Measurements from ENCODE around the gene IL1RAPL2. TPM values are rescaled to one million over a fixed set of nuclear protein-coding genes. Genes with fewer than 3 reads are reported as not detected.

Gene IL1RAPL2
- total and polyA plus RNA-seq, 11 donors = 0.08 to 0.16 (median 0.10) TPM; not detected in 8

DNA sequence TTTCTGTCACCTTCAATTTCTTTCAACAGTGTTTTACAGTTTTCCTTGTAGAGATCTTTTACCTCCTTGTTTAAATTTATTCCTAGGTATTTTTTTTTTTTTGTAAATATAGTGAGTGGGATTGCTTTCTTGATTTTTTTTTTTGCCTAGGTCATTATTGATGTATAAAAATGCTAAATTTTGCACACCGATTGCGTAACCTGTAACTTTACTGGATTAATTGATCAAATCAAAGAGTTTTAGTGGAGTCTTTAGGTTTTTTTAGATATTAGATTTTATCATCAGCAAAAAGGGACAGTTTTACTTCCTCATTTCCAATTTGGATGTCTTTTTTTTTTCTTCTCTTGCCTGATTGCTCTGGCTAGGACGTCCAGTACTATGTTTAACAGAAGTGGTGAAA lies 613.6 kb downstream of the IL1RAPL2 start:
- Histone ChIP-seq H3K4me1 (no peaks in the 10 kb centered on the region), H3K27me3 (no peaks in the 10 kb centered on the region), H3K36me3 (no peaks in the 10 kb centered on the region), H3K9me3 (peaks cover 0 to 21% (median 0%) of the 10 kb centered on the region in 12 donors), H3K27ac (no peak overlapping the region), H3K4me3 (no peak overlapping the region)
- 76 to 83% (median 81%) methylated on average over 3 of the region's 3 CpGs for WGBS, 4 donors
- TF ChIP-seq POLR2A (IDR thresholded peaks at IDR 0.05) = no peak
- TF ChIP-seq, protein P1, sequence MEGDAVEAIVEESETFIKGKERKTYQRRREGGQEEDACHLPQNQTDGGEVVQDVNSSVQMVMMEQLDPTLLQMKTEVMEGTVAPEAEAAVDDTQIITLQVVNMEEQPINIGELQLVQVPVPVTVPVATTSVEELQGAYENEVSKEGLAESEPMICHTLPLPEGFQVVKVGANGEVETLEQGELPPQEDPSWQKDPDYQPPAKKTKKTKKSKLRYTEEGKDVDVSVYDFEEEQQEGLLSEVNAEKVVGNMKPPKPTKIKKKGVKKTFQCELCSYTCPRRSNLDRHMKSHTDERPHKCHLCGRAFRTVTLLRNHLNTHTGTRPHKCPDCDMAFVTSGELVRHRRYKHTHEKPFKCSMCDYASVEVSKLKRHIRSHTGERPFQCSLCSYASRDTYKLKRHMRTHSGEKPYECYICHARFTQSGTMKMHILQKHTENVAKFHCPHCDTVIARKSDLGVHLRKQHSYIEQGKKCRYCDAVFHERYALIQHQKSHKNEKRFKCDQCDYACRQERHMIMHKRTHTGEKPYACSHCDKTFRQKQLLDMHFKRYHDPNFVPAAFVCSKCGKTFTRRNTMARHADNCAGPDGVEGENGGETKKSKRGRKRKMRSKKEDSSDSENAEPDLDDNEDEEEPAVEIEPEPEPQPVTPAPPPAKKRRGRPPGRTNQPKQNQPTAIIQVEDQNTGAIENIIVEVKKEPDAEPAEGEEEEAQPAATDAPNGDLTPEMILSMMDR (IDR thresholded peaks at IDR 0.05) = no peak
- DNase-seq (no peak), ATAC-seq (no peak)
- intact Hi-C loops (cut with DNase I) = no loop called here

- Histone ChIP-seq H3K27ac (no peak overlapping the region), H3K4me1 (no peaks in the 10 kb centered on the region), H3K9me3 (no peaks in the 10 kb centered on the region), H3K36me3 (no peaks in the 10 kb centered on the region), H3K4me3 (no peak overlapping the region), H3K27me3 (peaks cover 0 to 16% (median 0%) of the 10 kb centered on the region in 9 donors)
- no peak for DNase-seq
- TF ChIP-seq, protein P1 (IDR thresholded peaks at IDR 0.05) = no peak
- no peak for ATAC-seq
- intact Hi-C loops (cut with DNase I) = no loop called here
- WGBS, 4 donors = 79 to 92% (median 88%) methylated on average over 8 of the region's 8 CpGs
Observed at GRCh38 chrX:105189093-105189492, 623.1 kb downstream of the IL1RAPL2 start.

GRCh38 chrX:105190252-105190853 lies 624.4 kb downstream of the IL1RAPL2 start:
- H3K36me3 ChIP-seq = no peaks in the 10 kb centered on the region
- H3K4me3 ChIP-seq = no peak overlapping the region
- no peaks in the 10 kb centered on the region for H3K4me1 ChIP-seq
- ATAC-seq = no peak
- intact Hi-C loops (cut with DNase I) = loop anchor here in 1 of 10 donors (5.0 kb wide), 1 partner anchor 998 kb away; no protein-coding TSS in a partner anchor
- 2 to 7% (median 4%) methylated on average over 2 of the region's 2 CpGs for WGBS, 4 donors
- H3K27me3 ChIP-seq = peaks cover 0 to 19% (median 0%) of the 10 kb centered on the region in 9 donors
- H3K9me3 ChIP-seq = no peaks in the 10 kb centered on the region
- no peak for TF ChIP-seq POLR2A (IDR thresholded peaks at IDR 0.05)
- TF ChIP-seq, protein P1 (IDR thresholded peaks at IDR 0.05) = peak; percentile 42 to 89 (median 64)
- H3K27ac ChIP-seq = no peak overlapping the region
- no peak for DNase-seq

- ATAC-seq = peak in 1 of 4 donors; percentile 64
- intact Hi-C loops (cut with DNase I) = loop anchor here in 1 of 10 donors (5.0 kb wide), 1 partner anchor 1000 kb away; no protein-coding TSS in a partner anchor
- no peaks in the 10 kb centered on the region for H3K4me1 ChIP-seq
- TF ChIP-seq POLR2A (IDR thresholded peaks at IDR 0.05) = no peak
- TF ChIP-seq, protein P1 (IDR thresholded peaks at IDR 0.05) = peak in 7 of 12 donors; percentile 11 to 38 (median 22)
- peaks cover 0 to 19% (median 0%) of the 10 kb centered on the region in 9 donors for H3K27me3 ChIP-seq
- H3K4me3 ChIP-seq = no peak overlapping the region
- WGBS, 4 donors = 28 to 39% (median 31%) methylated on average over 2 of the region's 2 CpGs
- H3K9me3 ChIP-seq = no peaks in the 10 kb centered on the region
- H3K27ac ChIP-seq = no peak overlapping the region
- no peak for DNase-seq
- no peaks in the 10 kb centered on the region for H3K36me3 ChIP-seq
Observed at GRCh38 chrX:105191878-105192277, 625.9 kb downstream of the IL1RAPL2 start.

Measured in heart left ventricle (tissue), 16 donors.